ENCODE measurements around the gene TRIM42. TPM values are rescaled to one million over a fixed set of nuclear protein-coding genes. Genes with fewer than 3 reads are reported as not detected.
A peak's percentile ranks its signal among the peaks of the same experiment; 100 is the strongest.

Gene TRIM42
- total RNA-seq, 1 donor from 2014 or later, result not detected

DNA sequence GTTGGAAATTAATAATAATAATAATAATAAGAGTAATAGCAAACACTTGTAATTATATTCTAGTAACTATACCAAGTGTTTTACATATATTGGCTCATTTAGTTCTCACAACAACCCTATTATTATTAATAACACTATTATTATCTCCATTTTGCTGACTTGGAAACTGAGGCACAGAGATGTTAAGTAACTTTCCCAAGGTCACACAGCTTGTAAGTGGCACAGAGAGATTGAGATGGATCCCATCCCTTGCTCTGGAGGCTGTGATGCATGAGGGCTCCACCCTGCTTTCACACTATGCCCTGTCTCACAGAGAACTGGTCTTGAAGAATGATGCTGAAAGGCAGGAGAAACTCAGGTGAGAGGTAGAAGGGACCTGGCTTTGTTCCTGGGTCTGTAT is 31.9 kb downstream of the TRIM42 start:
- no peak for DNase-seq (ENCODE audit: low spot score in 2 of 2)
- FAIRE-seq, result no peak

DNA sequence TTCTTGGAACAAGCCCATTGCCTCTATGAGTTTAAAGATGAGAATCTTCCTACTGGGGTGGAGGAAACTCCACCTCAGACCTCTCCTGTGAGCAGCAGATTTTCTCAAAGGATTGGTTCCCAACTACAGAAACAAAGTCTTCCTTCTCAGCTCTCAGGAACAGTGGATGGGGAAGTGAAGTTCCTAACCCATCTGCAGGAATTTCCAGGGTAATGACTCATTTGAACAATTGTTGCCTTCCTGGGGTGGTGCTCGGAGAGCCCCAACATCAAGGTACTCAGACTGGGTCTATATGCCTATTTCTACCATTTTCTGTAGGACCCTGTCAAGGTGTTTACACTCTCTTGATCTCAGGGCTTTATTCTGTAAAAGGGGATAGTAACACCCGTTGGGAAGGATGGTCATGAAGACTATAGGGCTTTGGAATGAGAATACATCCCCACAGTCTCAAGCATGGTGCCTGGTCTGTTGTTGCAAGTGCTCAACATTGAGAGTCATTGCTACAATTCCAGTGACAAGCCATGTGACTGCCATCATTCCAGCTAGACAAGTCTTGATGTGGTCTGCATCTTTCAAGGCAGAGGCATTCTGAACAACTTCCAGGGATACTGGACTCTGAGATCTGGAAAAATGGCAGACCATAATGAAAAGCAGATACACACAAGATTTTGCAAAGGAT is 33.0 kb downstream of the TRIM42 start:
- FAIRE-seq (no peak), DNase-seq (ENCODE audit: low spot score in 2 of 2) (no peak)

DNA sequence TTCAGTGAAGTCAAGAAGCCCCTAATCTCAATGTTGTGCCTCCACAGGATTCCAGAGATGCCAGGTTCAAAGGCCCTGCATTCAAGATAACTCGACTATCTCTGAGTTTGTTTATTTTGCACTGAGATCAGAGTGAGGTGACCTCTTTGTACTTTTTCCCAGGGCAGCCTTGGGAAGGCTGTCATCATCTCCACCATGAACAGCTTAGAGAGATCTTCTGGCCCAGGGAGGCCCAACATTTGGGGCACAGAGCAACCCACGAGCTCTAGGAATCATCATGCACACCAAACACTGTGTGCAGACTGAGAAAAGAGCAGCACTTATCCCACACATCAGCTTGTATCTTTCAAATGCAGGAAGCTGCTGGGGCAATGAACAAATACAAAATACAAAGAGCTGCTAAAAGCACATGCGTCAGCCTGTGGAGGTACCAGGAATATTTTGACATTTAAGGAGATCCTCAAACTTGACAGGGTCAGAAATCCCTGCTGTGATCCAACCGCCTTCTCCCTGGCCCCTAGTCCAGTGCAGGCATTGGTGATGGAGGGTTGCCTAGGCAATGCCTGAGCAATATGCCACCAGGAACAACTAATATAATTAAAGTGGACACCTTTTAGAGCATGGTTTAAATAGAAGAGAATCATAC is 33.6 kb downstream of the TRIM42 start:
- no peak for FAIRE-seq
- DNase-seq (ENCODE audit: low spot score in 2 of 2), result no peak

DNA sequence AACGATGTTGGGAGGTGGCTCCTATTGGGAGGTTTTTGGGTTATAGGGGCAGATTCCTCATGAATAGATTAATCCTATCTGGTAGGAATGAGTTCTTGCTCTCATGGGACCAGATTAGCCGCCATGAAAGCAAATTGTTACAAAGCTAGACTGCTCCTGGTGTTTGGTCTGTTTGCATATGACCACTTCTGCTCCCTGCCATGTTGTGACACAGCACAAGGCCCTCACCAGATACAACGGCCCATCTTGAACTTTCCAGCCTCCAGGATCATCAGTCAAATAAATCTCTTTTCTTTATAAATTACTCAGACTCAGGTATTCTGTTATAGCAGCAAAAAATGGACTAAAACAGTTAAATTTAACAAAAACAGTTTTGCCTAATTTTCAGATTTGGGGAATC is 34.4 kb downstream of the TRIM42 start:
- FAIRE-seq (no peak), DNase-seq (ENCODE audit: low spot score in 2 of 2) (no peak)

DNA sequence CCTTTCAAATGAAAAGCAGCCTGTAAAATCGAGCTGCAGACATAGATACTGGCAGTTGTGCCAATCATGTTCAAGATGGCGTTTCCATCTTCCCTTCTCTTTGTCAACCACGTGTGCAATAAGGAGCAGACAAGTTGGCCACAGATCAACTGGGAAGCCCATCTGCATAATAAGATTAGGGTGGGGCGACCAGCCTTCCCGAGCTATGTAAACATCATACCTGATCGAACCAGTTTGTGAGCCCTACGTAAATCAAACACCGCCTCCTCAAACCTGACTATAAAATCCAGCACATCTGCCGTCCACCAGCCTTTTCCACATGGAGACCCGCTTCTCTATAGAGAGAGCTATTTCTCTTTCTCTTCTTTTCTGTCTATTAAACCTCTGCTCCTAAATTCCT is 37.2 kb downstream of the TRIM42 start:
- no peak for DNase-seq (ENCODE audit: low spot score in 2 of 2)
- FAIRE-seq, result no peak

DNA sequence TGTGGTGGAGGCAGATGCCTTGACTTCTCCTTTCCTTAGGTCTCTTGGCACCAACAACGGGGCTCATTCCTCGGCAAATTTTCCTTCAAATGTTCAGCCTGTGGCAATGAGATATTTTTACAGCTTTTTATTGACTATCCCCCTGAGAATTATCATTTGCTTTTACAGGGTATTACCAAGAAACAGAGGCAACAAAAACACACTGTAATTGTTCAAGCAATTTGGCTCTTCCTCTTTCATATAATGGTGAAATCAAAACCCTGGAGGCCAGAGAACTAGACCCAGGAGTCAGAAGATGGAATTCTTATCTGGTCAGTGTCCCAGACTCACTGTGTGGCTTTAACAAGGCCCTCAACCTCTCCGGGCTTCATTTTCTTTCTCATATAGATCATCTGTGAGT is 40.1 kb downstream of the TRIM42 start:
- FAIRE-seq (no peak), DNase-seq (ENCODE audit: low spot score in 2 of 2) (no peak)

DNA sequence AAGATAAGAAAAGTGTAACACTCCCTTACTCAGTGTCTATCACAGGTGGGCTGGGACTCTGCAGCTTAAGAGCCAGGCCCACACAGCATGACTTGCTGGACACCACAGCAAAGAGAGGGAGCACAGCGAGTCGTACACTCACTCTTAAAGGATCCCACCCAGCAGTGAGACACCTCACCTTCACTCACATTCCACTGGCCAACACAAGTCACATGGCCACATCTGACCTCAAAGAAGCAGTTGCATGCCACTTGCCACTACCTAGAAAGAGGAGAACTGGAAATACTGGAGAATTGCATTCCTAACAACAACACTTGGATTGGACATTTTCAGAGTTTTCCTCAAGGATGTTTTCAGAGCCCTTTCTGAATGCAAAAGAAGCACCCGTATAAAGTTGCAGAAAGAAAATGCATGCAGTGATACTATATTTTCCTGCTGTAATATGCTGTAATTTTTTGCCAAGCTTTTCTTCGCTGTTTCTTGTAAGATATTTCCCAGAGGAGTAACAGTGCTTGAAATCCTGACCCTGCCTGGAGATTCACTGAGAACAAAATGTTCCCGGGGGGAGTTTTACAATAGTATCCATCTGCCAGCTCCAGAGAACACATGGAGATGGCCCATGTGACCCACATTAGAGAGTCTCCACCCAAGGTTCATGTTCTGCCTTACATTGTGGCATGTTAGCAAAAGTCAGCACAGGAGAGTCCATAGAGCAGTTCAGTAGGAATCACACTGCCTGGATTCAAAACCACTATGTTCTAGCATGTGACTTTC is 42.2 kb downstream of the TRIM42 start:
- DNase-seq (ENCODE audit: low spot score in 2 of 2), result no peak
- no peak for FAIRE-seq

DNA sequence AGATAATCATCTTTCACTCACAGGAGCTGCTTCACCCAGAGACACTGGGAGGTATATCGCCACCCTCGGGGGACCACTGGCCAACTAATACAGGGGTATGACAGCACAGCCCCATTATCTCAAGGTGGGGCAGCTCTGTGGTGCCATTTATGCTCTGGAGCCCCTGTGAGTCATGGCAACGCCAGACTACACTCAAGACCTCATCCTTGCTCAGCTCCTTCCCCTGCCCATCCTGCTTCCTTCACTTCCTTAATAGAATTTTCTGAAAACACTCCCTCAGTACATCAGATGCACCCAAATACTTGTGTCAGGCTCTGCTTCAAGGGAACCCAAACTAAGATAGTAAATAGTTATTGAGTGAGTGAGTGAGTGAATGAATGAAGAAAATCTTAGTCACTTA is 45.7 kb downstream of the TRIM42 start:
- FAIRE-seq (no peak), DNase-seq (ENCODE audit: low spot score in 2 of 2) (no peak)

DNA sequence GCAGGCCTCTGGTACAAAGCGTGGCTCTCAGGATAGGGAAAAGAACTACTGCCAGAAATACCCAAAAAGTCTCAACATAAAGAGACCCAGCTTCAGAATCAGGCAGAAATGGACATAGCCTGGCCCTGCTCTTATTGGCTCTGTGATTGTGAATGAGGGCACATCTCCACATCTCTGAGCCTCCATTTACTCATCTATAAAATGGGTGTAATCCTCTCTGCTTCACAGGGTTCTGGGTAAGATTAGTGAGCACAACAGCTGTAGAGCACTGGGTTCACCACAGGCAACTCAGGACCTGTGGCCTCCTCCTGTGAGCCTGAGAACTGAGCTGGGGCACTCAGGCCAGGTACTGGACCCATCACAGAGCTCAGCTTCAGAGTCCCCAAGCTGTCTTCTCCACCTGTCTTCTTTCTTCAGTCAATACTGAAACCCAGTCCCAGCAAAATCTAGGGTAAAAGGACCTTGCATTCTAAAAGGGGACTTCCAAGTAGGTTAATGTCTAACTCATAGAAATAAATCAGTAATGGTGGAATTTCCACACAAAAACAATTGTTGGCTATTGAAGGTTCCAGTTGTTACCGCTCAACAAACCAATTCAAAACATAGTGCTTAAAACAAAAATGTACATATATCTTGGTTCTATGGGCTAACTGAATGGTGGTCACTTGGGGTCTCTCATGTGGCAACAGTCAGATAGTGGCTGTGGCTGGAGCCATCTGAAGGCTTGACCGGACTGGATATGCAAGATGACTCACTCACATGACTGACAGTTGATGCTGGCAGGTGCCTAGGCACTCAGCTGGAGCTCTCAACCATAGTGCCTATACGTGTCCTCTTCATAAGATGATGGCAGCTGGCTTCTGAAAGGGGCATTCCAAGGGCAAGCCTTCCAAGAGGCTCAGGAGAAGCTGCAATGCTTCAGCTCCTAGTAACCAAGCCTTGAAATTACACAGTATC is 47.3 kb downstream of the TRIM42 start:
- no peak for FAIRE-seq
- no peak for DNase-seq (ENCODE audit: low spot score in 2 of 2)

DNA sequence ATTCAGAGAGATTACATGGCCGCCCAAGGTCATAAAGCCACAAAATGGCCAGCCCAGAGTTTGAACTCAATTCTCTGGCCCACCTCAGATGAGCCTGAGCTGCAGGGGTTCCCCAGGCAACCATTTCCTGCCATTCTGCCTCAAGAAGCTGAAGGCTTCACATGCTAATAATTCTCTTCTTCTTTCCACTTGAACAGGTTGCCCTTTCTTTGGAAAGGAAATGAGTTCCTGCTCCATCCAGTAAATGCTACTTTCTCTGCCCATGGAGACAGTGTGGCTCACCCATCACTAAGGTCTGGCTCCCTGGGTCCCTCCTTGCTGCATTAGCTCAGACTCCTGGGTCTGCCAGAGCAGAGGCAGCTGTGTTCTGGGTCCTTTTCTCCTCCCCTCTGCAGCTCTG is 48.2 kb downstream of the TRIM42 start:
- FAIRE-seq, result no peak

DNA sequence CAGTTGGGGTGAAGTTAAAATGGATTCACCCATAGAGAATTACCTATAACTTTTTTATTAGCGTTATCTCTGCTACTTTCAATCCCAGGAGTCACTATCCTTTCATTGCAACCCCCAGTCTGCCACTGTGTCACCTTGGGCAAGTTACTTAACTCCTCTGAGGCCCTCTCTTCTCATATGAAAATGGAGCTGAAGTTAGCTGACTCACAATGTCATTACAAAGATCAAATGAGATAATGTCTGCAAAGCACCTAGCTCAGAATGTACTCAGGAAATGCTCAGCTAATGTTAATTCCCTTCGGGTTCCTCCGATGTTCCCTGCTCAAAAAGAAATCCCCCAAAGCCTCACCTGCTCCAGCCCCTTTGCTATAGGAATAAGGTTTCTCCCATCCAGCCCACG is 50.0 kb downstream of the TRIM42 start:
- FAIRE-seq (no peak), DNase-seq (ENCODE audit: low spot score in 2 of 2) (no peak)

More for the DNA sequence above, 48.2 kb downstream of the TRIM42 start:
- DNase-seq (ENCODE audit: low spot score in 2 of 2), result no peak

DNA sequence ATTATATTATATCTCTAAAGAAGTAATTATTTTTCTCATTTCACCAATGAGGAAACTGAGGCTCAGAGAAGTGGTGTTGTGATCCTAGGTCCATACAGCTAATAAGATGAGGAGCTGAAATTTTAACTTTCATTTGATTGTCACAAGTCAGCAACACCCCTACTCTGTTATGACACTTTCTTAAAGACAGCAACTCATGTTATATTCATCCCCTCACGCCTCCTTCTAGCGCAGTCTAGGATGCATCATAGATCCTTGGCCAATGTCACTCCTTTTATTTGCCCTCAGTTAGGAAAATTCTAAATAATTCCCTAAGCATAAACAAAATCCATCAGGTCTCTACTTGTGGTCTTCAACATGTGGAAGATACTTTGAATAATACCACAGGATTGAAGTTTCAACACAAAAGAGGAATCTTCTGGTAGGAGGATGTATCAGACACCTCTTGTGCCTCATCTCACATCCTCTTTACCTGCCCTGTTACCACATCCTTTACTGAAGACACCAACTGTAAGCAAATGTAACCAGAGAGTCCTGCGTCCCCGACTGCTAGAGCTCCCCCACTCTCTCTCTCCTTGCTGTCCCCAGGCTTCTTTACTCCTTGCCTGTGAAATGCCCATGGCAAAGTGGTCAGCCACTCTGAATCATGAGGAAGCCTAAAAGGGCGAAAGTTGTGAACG is 53.7 kb downstream of the TRIM42 start:
- no peak for FAIRE-seq
- no peak for DNase-seq (ENCODE audit: low spot score in 2 of 2)

DNA sequence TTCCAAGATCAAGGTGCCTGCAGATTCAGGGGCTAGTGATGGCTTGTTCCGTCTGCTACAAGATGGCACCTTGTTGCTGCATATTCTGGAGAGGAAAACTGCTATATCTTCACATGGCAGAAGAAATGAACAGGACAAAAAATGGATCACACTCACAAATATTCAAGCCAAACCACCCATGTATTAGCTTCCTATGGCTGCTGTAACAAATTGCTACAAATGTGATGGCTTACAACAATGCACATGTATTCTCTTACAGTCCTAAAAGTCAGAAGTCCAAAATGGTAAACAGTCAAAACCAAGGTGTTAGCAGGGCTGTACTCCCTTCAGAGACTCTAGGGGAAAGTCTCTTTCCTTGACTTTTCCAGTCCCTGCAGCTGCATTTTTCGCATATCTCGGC is 55.8 kb downstream of the TRIM42 start:
- no peak for DNase-seq (ENCODE audit: low spot score in 2 of 2)
- no peak for FAIRE-seq

DNA sequence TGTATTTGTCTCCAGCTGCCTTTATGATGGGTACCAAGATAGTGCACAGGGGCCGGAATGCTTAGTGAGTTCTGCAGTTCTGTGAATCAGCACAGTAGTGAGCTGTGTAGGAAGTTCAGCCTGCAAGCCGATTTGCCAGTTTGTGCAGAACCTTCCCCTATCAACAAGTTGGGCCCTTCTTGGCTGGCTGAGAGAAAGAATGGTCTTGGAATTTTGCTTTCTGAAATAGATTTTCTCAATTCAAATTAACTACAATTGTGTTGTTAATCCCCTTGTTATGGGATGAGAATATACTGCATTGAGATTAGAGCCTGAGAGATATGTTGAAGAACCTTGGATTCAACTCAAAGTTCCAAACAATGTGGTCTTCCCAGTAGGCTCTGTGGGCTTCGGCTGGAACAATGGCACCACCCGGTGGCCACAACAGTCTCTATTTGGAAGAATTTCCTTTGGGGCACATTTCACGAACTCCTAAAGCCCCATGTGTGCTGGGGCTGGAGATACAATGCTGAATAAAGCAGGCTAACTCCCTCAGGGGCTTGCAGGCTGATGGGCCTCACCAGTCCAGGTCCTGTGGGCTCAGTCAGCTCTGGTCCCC is 59.1 kb downstream of the TRIM42 start:
- DNase-seq (ENCODE audit: low spot score in 2 of 2) (peak; percentile 5 to 29), FAIRE-seq (no peak)

DNA sequence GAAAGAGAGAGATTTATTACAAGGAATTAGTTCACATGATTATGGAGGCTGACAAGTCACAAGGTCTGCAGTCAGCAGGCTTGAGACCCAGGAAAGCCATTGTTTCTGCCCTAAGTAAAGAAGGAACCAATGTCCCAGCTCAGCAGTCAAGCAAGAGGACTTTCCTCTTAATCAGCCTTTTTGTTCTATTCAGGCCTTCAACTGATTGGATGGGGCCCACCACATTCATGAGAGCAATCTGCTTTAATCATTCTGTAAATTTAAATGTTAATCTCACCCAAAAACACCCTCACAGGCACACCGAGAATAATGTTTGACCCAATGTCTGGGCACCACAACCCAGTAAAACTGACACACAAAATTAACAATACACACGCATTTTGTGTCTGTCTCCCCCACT is 64.3 kb downstream of the TRIM42 start:
- no peak for FAIRE-seq

DNA sequence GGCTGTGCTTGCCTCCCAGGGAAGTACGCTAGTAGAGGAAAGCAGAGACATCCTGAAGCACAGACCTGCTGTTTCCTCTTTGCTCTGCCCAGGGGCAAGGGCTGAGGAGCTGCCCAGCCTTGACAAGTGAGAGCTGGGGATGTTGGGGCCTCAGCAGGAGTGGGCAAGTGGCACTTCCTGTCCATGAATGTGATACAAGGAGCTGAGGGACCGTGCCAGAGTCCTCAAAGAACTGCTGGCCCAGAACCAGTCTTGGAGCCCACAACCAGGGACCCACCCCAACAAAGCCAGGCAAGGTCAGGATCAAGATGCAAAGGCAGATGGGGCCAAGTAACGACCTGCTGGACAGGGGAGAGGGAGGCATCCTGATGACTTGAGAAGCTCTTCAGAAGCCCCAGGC is 70.3 kb downstream of the TRIM42 start:
- FAIRE-seq (no peak), DNase-seq (ENCODE audit: low spot score in 2 of 2) (no peak)

More for the DNA sequence above, 64.3 kb downstream of the TRIM42 start:
- DNase-seq (ENCODE audit: low spot score in 2 of 2), result no peak

DNA sequence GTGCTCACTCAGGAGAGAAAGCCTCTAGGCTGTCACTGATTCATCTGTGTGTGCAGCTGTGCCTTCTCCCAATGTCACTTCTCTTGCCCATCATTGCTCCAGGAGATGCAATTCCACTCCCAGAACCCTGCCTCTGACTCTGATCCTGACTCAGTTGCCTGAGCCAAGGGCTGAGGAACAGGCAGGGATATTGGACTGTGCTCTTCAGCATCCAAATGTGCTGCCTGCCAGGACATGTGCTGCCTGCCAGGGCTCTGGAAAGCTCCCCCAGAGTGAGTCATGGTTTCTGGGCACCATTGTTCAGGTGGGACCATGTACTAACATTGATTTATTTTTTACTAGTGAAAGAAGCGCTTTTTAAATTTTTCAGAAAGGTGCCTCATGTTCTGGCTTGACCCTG is 71.0 kb downstream of the TRIM42 start:
- DNase-seq (ENCODE audit: low spot score in 2 of 2) (no peak), FAIRE-seq (no peak)

Measured in frontal cortex (tissue), 4 donors.